ENCODE results near the gene CRIM1. TPM values are rescaled to one million over a fixed set of nuclear protein-coding genes. Genes with fewer than 3 reads are reported as not detected.
A peak's percentile ranks its signal among the peaks of the same experiment; 100 is the strongest.

CRIM1 gene
- total and polyA plus RNA-seq, 12 donors, result 7.6 to 66.3 (median 24.3) TPM

DNA sequence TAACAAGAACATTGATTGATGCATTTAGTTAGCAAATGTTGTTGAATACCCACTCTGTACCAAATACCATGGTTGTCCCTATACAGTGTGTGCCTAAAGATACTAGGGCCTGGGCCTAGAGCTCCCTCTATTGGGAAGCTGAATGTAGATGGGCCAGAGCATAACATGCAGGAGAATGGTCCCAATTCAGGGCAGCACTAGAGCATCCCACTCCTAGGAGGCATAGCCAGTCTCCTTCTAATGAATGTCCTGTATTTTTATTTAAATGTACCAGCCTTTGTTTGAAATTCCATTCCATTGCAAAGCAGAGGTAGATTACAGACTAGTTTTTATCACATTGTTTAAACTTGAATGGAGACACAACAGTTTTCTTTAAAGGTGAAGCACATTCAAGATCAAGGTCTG, 151.8 kb downstream of the CRIM1 start:
- H3K27ac ChIP-seq, result no peak overlapping the region
- H3K4me1 ChIP-seq (replicated peaks in 1 of 2), result no peaks in the 10 kb centered on the region
- peak in 6 of 7 donors; percentile 36 to 69 (median 54) for DNase-seq
- intact Hi-C loops (cut with DNase I), result loop anchor here in 1 of 2 donors (5.0 kb wide), 1 partner anchor 150 kb away; the partner anchor contains the start of gene CRIM1
- H3K9me3 ChIP-seq (replicated peaks in 1 of 3), result no peaks in the 10 kb centered on the region
- H3K36me3 ChIP-seq (replicated peaks in 1 of 2), result no peaks in the 10 kb centered on the region
- TF ChIP-seq POLR2A (IDR thresholded peaks at IDR 0.05) (no peak), CTCF (IDR thresholded peaks at IDR 0.05) (peak; percentile 38 to 66 (median 62))
- no peak overlapping the region for H3K4me3 ChIP-seq
- H3K27me3 ChIP-seq, result no peaks in the 10 kb centered on the region

DNA sequence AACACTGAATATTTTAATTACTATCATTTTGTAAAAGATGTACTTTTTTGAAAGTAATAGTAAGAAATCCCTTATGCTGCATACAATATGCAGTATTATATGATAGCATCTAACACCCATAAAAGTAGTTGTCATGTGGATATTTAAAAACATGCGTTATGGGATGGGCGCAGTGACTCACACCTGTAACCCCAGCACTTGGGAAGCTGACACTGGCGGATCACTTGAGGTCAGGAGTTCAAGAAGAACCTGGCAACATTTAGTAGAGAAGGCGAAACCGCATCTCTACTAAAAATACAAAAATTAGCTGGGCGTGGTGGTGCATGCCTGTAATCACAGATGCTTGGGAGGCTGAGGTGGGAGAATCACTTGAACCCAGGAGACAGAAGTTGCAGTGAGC, 153.5 kb downstream of the CRIM1 start:
- no peak for TF ChIP-seq CTCF (IDR thresholded peaks at IDR 0.05)
- no peak for TF ChIP-seq POLR2A (IDR thresholded peaks at IDR 0.05)
- H3K4me3 ChIP-seq, result no peak overlapping the region
- peaks cover 0 to 8% of the 10 kb centered on the region in 2 donors for H3K36me3 ChIP-seq (replicated peaks in 1 of 2)
- H3K9me3 ChIP-seq (replicated peaks in 1 of 3), result no peaks in the 10 kb centered on the region
- no peak overlapping the region for H3K27ac ChIP-seq
- no peaks in the 10 kb centered on the region for H3K4me1 ChIP-seq (replicated peaks in 1 of 2)
- no peaks in the 10 kb centered on the region for H3K27me3 ChIP-seq
- intact Hi-C loops (cut with DNase I), result loop anchor here in 1 of 2 donors (5.0 kb wide), 1 partner anchor 152 kb away; the partner anchor contains the start of gene CRIM1
- 93 to 97% (median 93%) methylated on average over 6 of the region's 6 CpGs for WGBS, 4 donors
- DNase-seq, result no peak

DNA sequence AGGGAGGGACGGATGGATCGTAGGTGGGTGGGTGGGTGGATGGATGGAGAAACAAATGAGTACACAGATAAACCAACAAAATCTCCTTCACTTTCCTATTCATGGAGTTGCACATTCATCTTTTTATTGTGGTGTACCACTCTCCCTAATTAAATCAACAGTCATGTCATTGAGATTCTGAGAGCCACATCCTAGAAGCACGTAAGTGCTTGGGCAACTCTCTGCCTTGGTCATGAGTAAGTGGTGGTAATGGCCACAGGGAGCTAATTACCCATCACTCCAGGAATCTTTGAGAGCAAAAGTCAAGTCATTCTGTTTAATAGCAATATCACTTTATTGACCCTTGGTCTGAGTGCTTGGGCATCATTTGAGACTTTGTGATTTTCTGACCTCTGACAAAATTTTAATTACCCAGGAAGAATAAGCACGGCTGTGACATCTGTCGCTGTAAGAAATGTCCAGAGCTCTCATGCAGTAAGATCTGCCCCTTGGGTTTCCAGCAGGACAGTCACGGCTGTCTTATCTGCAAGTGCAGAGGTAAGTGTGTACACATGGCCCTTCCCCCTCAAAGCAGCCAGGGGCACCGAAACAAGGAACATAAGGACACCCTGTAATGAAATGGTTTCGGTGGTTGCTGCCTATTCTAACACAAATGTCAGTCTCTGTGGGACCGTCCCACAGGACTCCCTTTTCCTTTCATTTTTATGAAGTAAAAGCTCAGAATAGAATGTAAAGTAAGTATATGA, 156.5 kb downstream of the CRIM1 start:
- H3K27me3 ChIP-seq, result no peaks in the 10 kb centered on the region
- intact Hi-C loops (cut with DNase I), result no loop called here
- no peak overlapping the region for H3K4me3 ChIP-seq
- 87 to 92% (median 91%) methylated on average over 9 of the region's 9 CpGs for WGBS, 4 donors
- H3K9me3 ChIP-seq (replicated peaks in 1 of 3), result no peaks in the 10 kb centered on the region
- DNase-seq, result no peak
- no peaks in the 10 kb centered on the region for H3K4me1 ChIP-seq (replicated peaks in 1 of 2)
- H3K27ac ChIP-seq, result no peak overlapping the region
- peaks cover 0 to 28% of the 10 kb centered on the region in 2 donors for H3K36me3 ChIP-seq (replicated peaks in 1 of 2)
- TF ChIP-seq CTCF (IDR thresholded peaks at IDR 0.05) (no peak), POLR2A (IDR thresholded peaks at IDR 0.05) (no peak)

- intact Hi-C loops (cut with DNase I), result no loop called here
Observed at GRCh38 chr2:36512705-36513104, 157.1 kb downstream of the CRIM1 start.

More at GRCh38 chr2:36512705-36513104, 157.1 kb downstream of the CRIM1 start:
- Histone ChIP-seq H3K4me3 (no peak overlapping the region), H3K4me1 (replicated peaks in 1 of 2) (no peaks in the 10 kb centered on the region), H3K27ac (no peak overlapping the region), H3K27me3 (no peaks in the 10 kb centered on the region), H3K36me3 (replicated peaks in 1 of 2) (peaks cover 0 to 28% of the 10 kb centered on the region in 2 donors), H3K9me3 (replicated peaks in 1 of 3) (no peaks in the 10 kb centered on the region)
- TF ChIP-seq CTCF (IDR thresholded peaks at IDR 0.05) (no peak), POLR2A (IDR thresholded peaks at IDR 0.05) (no peak)
- WGBS, 4 donors, result 74 to 89% (median 77%) methylated on average over 3 of the region's 3 CpGs
- DNase-seq, result no peak
